Activated naive CD8-positive, alpha-beta T cell treated with anti-CD3 and anti-CD28 coated beads, Interleukin-2, amount 50 U/mL, for 16 hours (primary cell): ENCODE results near the gene BRSK1.
A peak's percentile ranks its signal among the peaks of the same experiment; 100 is the strongest.

ENCODE experiments used
- DNase-seq: peaks from one replicate; pipeline ENCODE4 v3.0.0-alpha.2; 2020; ENCODE audit warnings: low read depth, low spot score

The BRSK1 gene

DNA sequence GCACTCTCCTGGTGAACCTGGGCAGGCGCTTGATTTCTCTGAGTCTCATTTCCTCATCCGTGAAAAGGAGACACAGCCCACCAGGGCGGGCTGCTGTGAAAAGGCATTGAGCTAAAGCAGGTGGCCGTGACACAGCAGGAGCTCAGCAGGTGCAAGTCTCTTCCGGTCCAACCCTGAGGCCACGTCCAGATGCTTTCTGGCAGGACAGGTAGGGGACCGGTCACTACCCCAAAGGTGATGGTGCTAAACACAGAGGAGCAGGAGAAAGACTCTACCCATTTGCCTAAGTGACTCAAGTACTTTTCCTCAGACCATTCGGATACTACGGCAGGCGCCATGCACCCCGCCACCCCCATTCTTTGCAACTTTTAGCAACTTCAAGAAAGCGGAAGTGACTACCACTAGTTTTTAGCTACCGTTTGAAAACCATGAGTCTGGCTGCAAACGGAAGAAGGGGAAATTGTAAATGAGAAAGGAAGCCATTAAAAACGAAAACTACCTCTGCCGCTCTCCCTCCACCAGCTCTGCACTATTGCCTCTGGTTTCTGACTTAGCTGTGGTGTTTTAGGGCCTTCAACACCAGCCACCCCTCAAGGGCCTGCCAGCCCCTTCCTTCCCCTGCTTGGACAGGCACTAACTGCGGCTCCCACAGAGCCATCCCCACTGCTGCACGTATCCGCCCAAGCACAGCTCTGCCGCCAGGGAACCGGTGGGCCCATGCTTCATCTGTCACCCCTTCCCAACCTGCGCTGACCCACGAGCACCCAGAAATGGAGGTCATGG lies 29.8 kb upstream of the BRSK1 start:
- DNase-seq = no peak

DNA sequence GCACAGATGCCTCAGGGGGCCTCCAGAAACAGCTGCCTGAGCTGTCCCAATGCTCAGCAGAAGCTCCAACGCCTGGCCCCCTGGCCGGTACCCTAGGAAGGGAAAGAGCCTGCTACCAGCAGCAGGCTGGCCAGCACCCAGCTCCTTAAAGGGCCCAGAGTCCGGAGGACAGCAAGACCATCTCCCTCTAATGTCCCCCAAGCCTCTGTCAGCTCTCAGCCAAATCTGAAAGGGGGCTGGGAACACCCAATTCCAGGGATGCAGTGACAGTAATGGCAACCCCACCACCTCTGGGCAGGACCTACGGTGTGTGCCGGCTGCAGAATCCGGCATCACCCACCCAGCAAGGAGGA lies 29.2 kb upstream of the BRSK1 start:
- no peak for DNase-seq

DNA sequence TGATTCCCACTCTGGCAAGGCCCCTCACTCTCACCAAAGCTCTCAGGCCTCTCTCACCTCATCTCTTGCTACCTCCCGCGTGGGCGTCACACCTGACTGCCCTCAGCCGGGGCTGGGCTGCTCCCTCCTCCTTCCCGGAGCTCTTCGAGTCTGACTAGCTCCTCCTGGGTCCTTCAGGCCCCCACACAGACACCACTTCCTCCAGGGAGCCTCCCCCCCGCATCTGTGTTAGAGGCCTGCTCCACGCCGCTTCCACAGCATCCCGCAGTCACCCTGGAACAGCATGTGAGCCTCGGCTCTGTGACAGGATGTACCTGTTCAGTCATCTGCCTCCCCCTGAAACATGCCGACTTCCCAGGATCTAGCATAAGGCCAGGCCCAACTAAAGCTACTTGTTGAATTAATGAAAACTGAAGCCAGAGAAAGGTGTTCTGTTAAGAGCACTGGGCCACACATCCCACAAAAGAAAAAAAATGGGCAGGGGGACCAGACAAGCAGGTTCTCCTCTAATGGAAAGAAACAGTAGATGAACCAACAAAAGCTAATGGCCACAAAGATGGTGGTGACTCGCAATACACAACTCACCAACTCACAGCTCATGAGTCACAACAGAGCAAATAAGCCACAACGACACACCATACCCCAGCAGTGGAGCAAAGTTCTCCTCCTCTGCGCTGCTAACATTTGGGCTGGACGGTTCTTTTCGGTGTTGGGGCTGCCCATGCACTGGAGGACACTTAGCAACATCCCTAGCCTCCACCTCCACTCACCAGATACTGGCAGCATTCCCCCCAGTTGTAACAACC lies 28.0 kb upstream of the BRSK1 start:
- DNase-seq = no peak

DNA sequence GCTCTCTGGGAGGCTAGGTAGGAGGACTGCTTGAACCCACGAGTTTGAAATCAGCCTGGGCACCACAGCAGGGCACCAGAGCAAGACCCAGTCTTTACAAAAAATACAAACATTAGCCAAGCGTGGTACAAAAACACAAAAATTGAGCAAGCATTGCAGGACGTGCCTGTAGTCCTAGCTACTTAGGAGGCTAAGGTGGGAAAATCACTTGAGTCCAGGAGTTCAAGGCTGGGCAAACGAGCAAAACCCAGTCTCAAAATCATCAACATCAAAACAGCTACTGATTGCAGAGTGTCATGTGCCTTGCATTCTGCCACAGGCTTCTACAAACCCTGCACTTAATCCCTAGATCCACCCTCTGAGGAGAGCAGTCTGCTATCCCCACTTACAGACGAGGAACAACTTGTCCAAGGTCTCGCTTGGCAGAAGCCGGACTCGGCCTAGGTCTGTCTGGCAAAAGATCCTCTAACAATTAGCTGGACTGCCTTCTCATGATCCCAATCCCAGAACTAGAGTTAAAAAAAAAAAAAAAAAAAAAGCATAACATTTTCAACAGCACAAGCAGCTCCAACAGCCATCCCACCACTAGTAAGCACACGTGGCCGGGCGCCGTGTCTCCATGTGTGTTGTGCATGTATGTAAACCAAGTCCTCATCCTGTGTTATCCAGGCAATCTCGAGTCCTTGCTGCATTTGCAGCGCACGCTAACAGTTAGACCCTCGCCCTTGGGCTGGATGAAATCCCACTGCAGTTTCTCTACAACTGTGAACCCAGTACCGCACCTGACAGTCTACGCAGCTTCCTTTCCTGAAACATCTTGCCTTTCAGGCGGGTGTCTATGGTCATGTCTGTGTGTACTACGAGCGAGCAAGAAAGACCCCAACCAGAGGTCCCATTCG lies 27.0 kb upstream of the BRSK1 start:
- DNase-seq = no peak

DNA sequence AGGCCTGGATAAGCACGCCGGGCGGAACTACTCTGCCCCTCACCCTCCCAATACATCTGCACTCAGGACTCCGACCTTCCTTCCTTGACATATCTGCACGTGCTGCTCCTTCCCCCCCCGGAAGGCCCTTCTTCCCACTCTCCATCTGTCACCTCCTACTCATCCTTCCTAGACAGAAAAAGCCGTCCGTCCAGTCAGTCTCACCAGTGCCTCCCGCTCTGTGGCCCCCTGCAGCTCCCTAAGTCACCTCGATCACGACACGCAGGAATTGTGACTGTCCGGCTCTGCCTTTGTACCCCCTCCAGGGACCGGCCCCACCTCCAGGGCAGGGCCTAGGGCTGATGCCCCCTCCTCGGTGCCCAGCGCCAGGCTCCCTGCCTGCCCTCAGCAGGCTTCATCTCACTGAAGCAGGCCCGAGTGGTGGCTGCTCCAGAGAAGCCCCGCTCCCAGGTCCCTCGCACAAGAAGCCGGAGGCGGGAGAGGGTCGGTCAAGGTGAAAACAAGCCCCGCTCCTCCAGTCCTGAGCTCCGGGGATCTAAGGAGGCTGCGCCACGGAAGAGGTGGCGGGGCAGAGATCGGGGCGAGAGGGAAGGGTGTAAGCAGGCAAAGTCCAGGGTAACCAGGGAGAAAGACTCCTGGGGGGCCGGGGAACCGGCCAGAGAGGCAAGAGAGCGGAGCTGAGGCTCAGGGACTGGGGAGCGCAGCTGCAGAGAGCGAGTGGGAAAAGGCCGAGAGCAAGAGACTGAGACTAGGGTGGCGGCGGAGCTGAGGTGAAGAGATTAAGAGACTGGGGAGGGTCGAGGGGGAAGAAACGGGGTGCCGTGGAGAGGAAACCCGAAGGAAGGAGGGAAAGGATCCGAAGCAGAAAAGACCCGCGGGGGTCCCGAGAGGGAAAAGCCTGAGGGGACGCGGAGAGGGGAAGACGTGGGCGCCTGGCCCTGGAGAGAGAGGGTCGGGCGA lies 26.1 kb upstream of the BRSK1 start:
- no peak for DNase-seq

DNA sequence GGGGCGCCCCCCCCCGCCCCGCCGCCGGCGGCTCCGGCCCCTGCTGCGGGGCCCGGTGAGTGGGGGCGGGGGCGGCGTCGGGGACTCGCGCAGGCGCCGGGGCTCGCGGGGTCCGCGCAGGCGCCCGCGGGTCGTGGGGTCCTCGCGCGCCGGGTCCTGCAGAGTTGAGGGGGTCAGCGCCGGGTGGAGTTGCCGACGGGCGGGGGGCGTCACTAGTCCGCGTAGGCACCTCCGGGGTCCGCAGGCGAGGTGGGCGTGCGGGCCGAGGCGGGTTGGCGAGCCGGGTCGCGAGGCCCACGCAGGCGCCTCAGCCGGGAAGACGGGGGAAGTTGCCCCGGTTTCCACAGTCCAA lies 25.3 kb upstream of the BRSK1 start:
- no peak for DNase-seq

DNA sequence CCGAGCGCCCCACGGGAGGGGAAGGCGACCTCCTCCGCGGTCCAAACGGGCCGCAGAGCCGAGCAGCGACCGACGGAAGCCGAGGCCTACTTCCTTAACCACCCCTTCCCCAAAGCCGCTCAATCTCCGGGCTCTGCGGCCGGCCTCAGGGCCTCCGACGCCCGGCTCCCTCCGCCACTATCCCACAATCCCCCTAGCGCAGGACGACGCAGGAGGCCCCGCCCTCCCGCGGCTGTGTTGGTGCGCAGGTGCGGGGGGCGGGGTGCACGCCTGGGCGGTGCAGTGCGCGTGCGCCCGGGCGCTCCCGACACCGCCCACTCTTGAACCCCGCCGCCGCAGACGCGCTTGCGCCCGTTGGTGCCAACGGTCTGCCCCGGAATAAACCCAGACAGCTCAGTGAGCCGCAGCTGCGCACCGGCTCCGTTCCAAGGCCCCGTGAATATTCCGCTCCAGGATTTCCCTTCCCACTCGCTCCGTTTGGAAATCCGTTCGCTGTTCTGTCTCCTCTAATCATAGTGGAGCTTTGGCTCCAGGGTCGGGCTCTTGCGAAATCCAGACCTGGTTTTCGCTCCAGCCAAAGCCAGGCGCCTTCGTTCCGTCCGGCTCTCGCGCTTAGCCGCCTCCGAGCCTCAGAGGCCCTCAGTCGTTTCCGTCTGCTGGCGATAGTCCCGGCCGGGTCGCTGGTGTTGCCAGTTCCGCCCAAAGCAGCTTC lies 24.8 kb upstream of the BRSK1 start, which contains the start of gene PPP6R1:
TSS of gene PPP6R1 (minus strand) at position 190 of the 712 bp plus-strand sequence. CDS start 11,914 bp downstream, outside the sequence.
- peak; percentile 81 for DNase-seq

DNA sequence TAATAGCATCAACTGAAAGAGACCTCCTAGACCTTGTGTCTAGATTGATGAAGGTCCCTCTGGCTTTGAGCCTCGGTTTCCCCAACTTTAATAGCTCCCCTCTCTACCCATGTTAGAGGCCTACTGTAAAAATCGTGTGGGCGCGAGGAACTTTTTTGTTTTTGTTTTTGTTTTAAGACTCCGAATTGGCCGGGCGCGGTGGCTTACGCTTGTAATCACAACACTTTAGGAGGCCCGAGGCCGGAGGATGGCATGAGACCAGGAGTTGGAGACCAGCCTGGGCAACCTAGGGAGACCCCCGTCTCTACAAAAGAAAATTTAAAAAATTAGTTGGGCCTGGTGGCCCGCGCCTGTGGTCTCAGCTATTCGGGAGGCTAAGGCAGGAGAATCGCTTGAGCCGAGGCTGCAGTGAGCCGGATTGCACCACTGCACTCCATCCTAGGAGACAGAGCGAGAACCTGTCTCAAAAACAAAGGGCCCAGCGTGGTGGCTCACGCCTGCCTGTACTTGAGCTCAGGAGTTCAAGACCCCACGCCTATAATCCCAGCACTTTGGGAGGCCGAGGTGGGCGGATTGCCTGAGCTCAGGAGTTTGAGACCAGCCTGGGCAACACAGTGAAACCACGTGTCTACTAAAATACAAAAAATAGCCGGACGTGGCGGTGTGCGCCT lies 24.1 kb upstream of the BRSK1 start:
- DNase-seq = no peak

DNA sequence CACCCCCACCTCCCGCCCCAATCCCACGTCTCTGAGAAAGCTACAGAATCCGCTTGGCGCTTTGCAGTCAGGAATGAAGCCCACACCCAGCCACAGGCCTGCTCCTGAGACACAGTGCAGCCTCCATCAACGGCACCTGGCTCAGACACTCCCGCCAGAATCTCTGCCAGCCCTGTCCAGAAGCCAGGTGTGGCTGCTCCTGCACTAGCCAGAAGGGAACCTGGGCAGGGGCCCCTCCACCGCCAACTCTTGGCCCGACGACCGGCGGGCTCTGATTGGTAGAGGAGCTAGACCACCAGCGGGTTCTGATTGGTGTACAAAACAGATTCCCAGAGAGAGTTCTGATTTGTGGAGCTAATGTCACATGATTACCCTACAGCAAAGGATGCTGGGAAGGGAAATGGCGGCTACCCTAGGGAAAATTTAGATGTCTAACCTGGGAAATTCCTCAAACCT lies 22.1 kb upstream of the BRSK1 start:
- DNase-seq = no peak

DNA sequence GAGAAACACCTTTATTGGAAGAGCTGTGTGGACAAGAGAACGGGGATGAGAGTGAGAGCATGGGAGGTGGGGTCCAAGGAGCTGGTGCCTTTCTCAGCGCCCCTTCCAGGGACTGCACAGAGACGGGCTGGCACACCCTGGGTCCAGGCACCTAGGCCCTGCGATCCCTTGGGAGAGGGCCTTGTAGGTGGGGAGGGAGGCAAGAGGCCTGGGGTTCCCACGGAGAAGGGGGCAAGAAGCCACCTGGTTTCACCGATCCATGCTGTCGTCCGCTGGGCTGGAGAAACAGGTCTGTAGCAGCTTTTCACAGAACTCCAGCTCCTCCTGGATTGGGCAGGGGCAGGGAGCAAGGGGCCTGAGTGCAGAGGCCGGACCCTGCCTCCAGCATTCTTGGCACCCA lies 21.4 kb upstream of the BRSK1 start:
- no peak for DNase-seq

DNA sequence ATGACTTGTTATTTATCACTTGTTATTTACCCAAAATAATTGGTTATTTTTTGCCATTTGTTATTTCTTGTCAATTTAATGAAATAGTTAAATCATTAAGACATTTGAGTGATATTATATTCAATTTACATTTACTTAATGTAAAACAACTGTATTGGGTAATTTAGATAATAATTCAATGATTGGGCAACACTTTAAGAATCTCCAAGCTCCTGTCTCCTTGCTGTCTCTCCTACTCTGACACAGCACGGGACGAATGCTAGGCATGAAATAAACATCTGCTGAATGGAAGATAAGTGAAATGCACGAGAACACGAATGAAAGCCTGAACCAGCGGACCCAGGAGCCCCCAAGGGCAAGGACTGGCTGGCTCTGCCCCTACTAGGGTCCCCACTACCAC lies 19.3 kb upstream of the BRSK1 start:
- DNase-seq = no peak

DNA sequence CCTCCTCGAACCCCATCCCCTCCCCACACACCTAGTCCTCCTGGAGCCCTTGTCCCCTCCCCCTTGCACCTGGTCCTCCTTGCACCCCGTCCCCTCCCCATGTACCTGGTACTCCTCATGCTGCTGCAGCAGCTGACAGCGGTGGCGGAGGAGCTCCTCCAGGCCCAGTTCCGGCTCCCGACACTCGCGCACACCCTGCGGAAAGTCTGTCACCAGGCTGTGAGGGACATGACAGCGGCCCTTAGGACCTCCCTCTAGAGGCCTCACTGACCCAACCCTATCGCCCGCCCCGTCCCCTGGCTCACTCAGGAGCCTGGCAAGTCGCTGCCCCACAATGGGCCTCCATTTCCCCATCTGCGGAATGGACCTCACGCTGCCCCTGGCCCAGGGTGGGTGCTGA lies 18.6 kb upstream of the BRSK1 start:
- DNase-seq = no peak

DNA sequence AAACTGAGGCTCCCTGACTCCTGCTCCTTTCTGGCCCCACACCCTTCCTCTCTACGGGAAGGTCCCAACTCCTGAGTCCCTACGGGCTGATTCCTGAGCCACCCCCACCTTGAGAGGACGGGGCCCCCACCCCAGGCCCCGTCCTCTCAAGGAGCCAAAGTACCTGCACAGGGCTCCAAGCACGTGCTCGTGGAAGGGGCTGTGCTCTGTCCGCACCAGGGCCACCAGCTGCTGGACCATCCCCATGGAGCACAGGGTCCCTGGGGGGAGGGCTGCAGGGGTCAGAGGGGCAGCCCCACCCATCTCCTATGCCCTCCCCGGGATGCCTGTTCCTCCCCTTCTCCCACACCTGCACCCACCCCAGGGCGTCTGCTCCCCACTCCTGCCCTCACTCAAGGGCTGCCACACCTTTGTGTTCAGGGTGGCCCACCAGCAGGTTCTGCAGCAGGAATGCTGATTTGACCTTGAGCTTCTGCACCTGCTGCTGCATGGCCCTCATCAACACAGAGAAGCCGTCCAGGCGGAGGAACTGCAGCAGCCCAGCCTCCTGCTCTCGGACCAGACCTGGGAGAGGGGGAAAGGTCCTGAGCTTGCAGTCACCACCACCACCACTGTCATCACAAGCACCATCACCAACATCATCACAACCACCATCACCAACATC lies 17.9 kb upstream of the BRSK1 start:
- no peak for DNase-seq

DNA sequence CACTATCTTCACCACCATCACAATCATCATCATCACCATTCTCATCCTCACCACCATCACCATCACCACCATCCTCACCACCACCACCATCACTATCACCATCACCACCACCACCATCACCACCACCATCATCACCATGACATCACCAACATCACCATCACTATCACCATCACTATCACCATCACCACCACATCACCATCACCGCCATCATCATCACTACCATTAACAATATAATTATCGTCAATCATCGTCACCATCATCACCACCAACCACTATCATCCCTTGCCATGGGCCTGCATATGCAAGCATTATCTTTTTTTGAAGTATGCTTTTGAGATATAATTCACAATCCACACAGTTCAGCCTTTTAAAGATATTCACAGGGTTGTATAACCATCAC lies 17.4 kb upstream of the BRSK1 start:
- no peak for DNase-seq

DNA sequence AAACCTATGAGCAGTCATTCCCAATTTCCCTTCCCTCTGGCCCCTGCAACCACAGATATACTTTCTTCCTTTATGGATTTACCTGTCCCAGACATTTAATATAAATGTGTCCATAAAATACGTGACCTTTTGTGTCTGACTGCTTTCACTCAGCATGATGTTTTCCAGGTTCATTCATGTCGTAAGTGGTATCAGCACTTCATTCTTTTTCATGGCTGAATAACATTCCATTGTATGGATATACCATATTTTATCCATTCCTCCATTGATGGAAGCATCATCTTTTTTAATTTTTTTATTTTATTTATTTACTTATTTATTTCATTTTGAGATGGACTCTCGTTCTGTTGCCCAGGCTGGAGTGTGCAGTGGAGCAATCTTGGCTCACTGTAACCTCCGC lies 17.0 kb upstream of the BRSK1 start:
- DNase-seq = no peak

DNA sequence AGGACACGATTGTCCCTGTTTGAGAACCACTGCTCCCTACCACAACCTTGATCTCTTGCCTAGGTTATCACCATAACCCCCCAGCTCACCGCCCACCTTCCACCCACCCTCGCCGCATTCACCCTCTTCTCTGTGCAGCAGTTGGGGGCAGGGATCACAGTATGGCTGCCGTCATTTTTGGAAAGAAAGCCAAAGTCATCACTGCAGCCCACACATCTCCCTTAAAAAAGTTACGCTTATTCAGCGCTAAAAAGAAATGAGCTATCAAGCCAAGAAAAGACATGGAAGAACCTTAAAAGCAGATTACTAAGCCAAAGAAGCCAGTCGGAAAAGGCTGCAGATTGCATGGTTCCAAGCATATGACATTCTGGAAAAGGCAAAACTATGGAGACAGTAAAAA lies 14.5 kb upstream of the BRSK1 start:
- no peak for DNase-seq

DNA sequence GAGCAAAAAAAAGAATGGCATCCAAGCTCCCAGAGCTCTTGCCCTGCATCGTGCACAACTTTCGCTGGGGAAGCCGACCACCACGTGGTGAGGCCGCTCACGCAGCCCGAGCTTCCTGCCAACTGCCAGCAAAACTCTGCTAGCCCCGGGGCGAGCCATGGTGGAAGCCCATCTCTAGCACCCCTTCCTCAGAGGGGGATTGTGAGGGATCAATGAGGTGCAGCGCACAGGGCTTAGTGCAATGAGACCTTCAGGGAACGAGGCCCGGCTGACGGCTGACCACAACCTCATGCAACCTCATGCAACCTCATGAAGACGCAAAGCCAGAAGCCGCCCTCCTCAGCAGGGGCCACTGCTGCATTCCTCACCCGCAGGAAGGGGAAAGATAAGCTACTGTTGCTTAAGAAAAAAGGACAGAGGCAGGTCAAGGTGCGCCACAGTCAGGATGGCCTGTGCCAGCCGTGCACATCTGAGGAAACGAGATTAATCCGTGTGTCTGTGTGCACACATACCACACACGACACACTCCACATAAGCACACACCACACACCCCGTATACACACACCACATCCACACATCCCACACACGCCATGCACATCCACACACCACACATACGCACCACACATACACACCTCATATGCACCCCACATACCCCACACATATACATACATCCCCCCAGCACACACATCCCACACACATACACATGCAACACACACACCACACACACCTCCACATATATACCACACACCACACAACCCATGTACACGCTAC lies 13.4 kb upstream of the BRSK1 start:
- DNase-seq = no peak

DNA sequence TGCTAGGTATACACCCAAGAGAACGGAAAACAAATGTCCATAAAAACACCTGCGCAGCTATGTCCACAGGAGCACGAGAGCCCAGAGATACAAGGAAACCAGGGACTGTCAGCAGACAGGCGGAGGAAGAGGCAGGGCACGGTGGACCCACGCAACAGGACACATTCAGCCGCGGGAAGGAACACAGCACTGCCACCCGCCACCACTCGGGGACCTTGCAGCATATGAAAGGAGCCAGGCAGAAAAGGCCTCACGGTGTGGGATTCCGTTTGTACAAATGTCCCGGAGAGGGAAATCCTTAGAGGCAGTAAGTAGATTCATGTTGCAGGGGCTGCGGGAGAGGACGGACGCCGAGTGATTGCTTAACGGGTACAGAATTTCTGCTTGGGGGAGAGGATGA lies 11.7 kb upstream of the BRSK1 start:
- no peak for DNase-seq
